ENCODE measurements around the gene AS3MT.
"Not testable (repeated sequence)": the region's sequence is repeated elsewhere in the genome, so short reads cannot be mapped to it uniquely, and the experiment has no call there.

Gene AS3MT

GRCh38 chr10:102831322-102832071 lies 37.8 kb upstream of the AS3MT start:
- no peak for TF ChIP-seq CTCF (IDR thresholded peaks at IDR 0.05; ENCODE audit: control extremely low read depth, extremely low read depth, low read depth, missing control alignments)
- CTCF ChIA-PET, result interaction anchor here (2.1 kb wide), 1 partner anchor 70 kb away, joined by 5 read pairs; no protein-coding TSS in a partner anchor
- no peak for DNase-seq (ENCODE audit: extremely low spot score)
- POLR2A ChIA-PET, result no interaction called here

- no peak for TF ChIP-seq CTCF (IDR thresholded peaks at IDR 0.05; ENCODE audit: control extremely low read depth, extremely low read depth, low read depth, missing control alignments)
- DNase-seq (ENCODE audit: extremely low spot score), result no peak
- CTCF ChIA-PET, result interaction anchor here (2.1 to 5.2 kb wide), 2 partner anchors 16 to 69 kb away, joined by 5 to 33 read pairs; no protein-coding TSS in a partner anchor
- POLR2A ChIA-PET, result no interaction called here
Observed at GRCh38 chr10:102832248-102832647, 37.0 kb upstream of the AS3MT start.

GRCh38 chr10:102832987-102833386 lies 36.3 kb upstream of the AS3MT start:
- POLR2A ChIA-PET, result no interaction called here
- DNase-seq (ENCODE audit: extremely low spot score), result no peak
- TF ChIP-seq CTCF (IDR thresholded peaks at IDR 0.05; ENCODE audit: control extremely low read depth, extremely low read depth, low read depth, missing control alignments), result no peak
- CTCF ChIA-PET, result interaction anchor here (1.4 to 5.2 kb wide), 3 partner anchors 9 to 85 kb away, joined by 3 to 33 read pairs (median 4); partner anchors contain the start of gene CNNM2

GRCh38 chr10:102834143-102834542 lies 35.1 kb upstream of the AS3MT start:
- no peak for DNase-seq (ENCODE audit: extremely low spot score)
- ChIA-PET CTCF (interaction anchor here (0.8 to 5.2 kb wide), 13 partner anchors 8 to 411 kb away, joined by 3 to 61 read pairs (median 4); partner anchors contain the start of gene CNNM2), POLR2A (no interaction called here)
- TF ChIP-seq CTCF (IDR thresholded peaks at IDR 0.05; ENCODE audit: control extremely low read depth, extremely low read depth, low read depth, missing control alignments), result no peak

- DNase-seq (ENCODE audit: extremely low spot score), result peak; percentile 83
- CTCF ChIA-PET, result interaction anchor here (0.7 to 5.2 kb wide), 20 partner anchors 9 to 527 kb away, joined by 3 to 61 read pairs (median 4); partner anchors contain the start of gene CNNM2
- TF ChIP-seq CTCF (IDR thresholded peaks at IDR 0.05; ENCODE audit: control extremely low read depth, extremely low read depth, low read depth, missing control alignments), result peak; percentile 93
- POLR2A ChIA-PET, result no interaction called here
Observed at GRCh38 chr10:102835007-102835482, 34.2 kb upstream of the AS3MT start.

GRCh38 chr10:102837230-102837721 lies 32.0 kb upstream of the AS3MT start, which contains the start of gene CYP17A1:
TSS of gene CYP17A1 (minus strand) at chr10:102837413. CDS start at chr10:102837361, 52 bp downstream.
- no peak for DNase-seq (ENCODE audit: extremely low spot score)
- POLR2A ChIA-PET, result no interaction called here
- CTCF ChIA-PET, result interaction anchor here (0.9 to 5.2 kb wide), 11 partner anchors 11 to 497 kb away, joined by 3 to 61 read pairs (median 4); no protein-coding TSS in a partner anchor
- no peak for TF ChIP-seq CTCF (IDR thresholded peaks at IDR 0.05; ENCODE audit: control extremely low read depth, extremely low read depth, low read depth, missing control alignments)

GRCh38 chr10:102838276-102838927 lies 30.9 kb upstream of the AS3MT start:
- POLR2A ChIA-PET; DNase-seq (ENCODE audit: extremely low spot score): not testable (repeated sequence)
- CTCF ChIA-PET, result interaction anchor here (2.7 to 5.0 kb wide), 2 partner anchors 63 to 406 kb away, joined by 9 to 61 read pairs; no protein-coding TSS in a partner anchor
